ENCODE measurements around the gene APIP. TPM values are rescaled to one million over a fixed set of nuclear protein-coding genes. Genes with fewer than 3 reads are reported as not detected.
A peak's percentile ranks its signal among the peaks of the same experiment; 100 is the strongest.
"Not testable (repeated sequence)": the region's sequence is repeated elsewhere in the genome, so short reads cannot be mapped to it uniquely, and the experiment has no call there.

APIP gene
- total RNA-seq, 4 donors from 2014 or later = 30.0 to 36.9 (median 35.6) TPM

- WGBS = 97% methylated on average over 4 of the region's 4 CpGs
- no peak for DNase-seq (ENCODE audit: extremely low spot score)
- peaks cover 0 to 6% (median 0%) of the 10 kb centered on the region in 4 donors for H3K36me3 ChIP-seq
- no peaks in the 10 kb centered on the region for H3K27me3 ChIP-seq
- intact Hi-C loops (cut with DNase I) = loop anchor here (10.0 kb wide), 1 partner anchor 314 kb away; no protein-coding TSS in a partner anchor
- no peak overlapping the region for H3K27ac ChIP-seq (replicated peaks in 1 of 4)
- H3K9me3 ChIP-seq = no peaks in the 10 kb centered on the region
- H3K4me3 ChIP-seq = no peak overlapping the region
- H3K4me1 ChIP-seq = peaks cover 29 to 83% (median 62%) of the 10 kb centered on the region in 4 donors
- TF ChIP-seq CTCF (IDR thresholded peaks at IDR 0.05) (no peak), POLR2A (IDR thresholded peaks at IDR 0.05; ENCODE audit: low read depth) (no peak), POLR2AphosphoS5 (IDR thresholded peaks at IDR 0.05) (no peak), EP300 (IDR thresholded peaks at IDR 0.05) (no peak)
Observed at GRCh38 chr11:34921156-34921555, 5.0 kb upstream of the APIP start.

DNA sequence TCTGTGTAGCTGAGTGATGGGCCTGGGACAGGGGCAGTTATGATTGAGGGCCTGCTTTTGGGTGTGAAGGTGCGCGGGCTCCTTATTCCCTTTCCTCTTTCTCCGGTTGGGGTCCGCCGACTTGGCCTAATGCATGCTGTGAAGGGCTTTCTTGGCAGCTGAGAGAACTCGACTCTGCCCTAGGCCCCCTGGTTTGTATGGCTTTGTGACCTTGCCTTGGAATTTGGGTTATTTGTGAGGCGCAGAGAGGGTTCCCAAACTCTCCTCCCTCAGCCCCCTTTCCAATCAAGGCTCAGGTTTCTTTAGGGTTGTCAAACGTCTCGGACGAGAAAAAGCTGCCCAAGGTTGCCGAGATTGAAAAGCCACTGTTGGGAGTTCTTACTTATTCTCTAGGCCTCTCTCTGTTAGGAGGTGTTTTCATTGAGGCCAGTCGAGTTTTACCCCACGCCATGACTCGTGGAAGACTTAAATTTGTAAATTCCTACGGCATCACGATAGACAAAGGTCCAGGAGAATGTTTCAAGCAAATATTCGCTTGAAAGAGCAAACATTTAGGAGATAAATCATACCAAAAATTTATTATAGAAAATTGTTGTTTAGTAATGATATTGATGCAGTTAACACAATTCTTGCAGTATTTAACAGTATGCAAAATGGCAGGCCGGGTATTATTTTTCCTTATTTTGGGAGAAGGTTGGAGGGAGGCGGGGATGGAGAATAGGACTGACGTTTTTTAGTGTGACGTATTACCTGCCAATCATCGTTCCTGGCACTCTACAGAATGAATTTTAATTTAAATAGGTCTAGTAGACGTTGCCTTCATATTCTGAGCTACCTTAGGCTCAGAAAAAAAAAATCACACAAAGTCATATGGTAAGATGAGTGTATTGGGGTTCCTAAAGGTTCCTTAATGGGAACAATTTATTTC lies 928 bp upstream of the APIP start:
- peaks cover 0 to 14% (median 2%) of the 10 kb centered on the region in 4 donors for H3K36me3 ChIP-seq
- 17% methylated on average over 18 of the region's 23 CpGs for WGBS
- H3K27ac ChIP-seq (replicated peaks in 1 of 4) = peak overlapping the region; percentile 96 to 98 (median 97)
- no peak for DNase-seq (ENCODE audit: extremely low spot score)
- intact Hi-C loops (cut with DNase I) = no loop called here
- H3K9me3 ChIP-seq = no peaks in the 10 kb centered on the region
- TF ChIP-seq POLR2AphosphoS5 (IDR thresholded peaks at IDR 0.05) (no peak), POLR2A (IDR thresholded peaks at IDR 0.05; ENCODE audit: low read depth) (no peak), EP300 (IDR thresholded peaks at IDR 0.05) (no peak), CTCF (IDR thresholded peaks at IDR 0.05) (no peak)
- peak overlapping the region; percentile 75 to 91 (median 86) for H3K4me3 ChIP-seq
- no peaks in the 10 kb centered on the region for H3K27me3 ChIP-seq
- peaks cover 21 to 54% (median 44%) of the 10 kb centered on the region in 4 donors for H3K4me1 ChIP-seq

DNA sequence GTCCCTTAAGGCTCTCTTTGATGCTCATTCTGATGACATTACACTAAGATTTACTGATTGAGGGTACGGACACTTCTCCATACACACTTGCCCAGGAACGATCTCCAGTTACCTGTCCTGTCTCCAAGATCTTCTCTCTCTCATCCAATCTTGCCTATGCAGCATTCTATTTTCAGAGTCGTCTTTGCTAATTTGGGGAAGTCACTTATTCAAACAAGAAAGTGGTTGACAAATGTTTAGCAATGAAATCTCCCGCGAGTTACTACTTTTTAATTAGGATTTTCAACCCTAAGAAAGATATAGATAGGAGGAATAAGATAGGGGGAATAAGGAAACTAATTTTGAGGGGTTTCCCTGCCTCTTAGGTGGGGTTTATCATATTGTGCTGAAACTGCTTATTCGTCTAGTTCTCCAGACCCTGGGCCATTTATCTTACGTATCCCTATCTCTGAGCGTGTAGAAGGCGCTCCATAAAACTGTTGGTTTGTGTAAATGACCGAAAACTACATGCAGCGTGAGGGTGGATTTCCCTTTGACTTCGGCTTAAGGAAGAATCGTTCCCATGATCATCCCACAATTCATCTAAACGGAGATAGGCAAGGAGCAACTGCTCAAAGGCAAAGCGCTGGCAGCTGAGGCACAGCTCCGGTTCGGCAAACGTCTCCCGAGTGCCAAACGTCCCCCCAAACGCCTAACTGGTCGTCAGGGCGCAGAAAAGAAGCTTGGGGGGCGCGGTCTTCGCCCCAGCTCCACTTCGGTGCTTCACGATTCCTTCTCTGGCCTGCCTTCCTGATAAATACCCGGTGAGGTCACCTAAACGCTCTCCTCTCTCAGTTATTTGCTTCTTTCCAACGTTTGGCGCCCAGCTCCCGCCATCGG lies 804 bp downstream of the APIP start:
- H3K27ac ChIP-seq (replicated peaks in 1 of 4) = peak overlapping the region; percentile 96 to 98 (median 97)
- H3K27me3 ChIP-seq = no peaks in the 10 kb centered on the region
- no peaks in the 10 kb centered on the region for H3K9me3 ChIP-seq
- TF ChIP-seq CTCF (IDR thresholded peaks at IDR 0.05) = no peak
- peak in 1 of 2 donors; percentile 3 for TF ChIP-seq POLR2AphosphoS5 (IDR thresholded peaks at IDR 0.05)
- no peak for TF ChIP-seq EP300 (IDR thresholded peaks at IDR 0.05)
- intact Hi-C loops (cut with DNase I) = no loop called here
- peaks cover 21 to 43% (median 37%) of the 10 kb centered on the region in 4 donors for H3K4me1 ChIP-seq
- peaks cover 0 to 14% (median 2%) of the 10 kb centered on the region in 4 donors for H3K36me3 ChIP-seq
- H3K4me3 ChIP-seq = peak overlapping the region; percentile 75 to 91 (median 86)
- 7% methylated on average over 28 of the region's 34 CpGs for WGBS
- DNase-seq (ENCODE audit: extremely low spot score) = no peak

GRCh38 chr11:34913556-34913955 lies 2.6 kb downstream of the APIP start:
- H3K36me3 ChIP-seq; H3K9me3 ChIP-seq; H3K4me3 ChIP-seq; H3K27ac ChIP-seq (replicated peaks in 1 of 4); H3K27me3 ChIP-seq; intact Hi-C loops (cut with DNase I); DNase-seq (ENCODE audit: extremely low spot score): not testable (repeated sequence)
- WGBS = 92% methylated on average over 10 of the region's 10 CpGs
- peaks cover 16 to 27% (median 26%) of the 10 kb centered on the region in 4 donors for H3K4me1 ChIP-seq

DNA sequence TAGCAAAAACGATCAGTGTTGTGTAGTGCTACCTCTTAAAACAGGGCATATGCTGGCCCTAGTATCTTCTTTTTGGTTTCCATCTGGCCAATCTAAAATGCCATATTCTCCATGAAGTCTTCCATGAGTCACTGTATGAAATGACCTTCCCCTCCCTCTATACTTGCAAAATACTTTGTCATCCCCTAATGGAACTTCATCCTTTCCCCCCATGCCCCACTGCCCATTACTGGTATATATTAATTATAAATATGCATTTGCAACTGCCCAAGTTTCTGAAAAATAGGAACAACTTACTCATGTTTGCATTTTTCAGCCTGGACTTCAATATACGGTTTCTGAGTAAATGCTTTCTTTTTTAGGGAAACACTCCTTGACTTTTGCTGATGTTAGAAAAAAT lies 4.5 kb downstream of the APIP start:
- Histone ChIP-seq H3K9me3 (no peaks in the 10 kb centered on the region), H3K4me1 (peaks cover 0 to 14% (median 9%) of the 10 kb centered on the region in 4 donors), H3K27me3 (no peaks in the 10 kb centered on the region), H3K4me3 (no peak overlapping the region), H3K27ac (replicated peaks in 1 of 4) (no peak overlapping the region), H3K36me3 (peaks cover 0 to 9% (median 2%) of the 10 kb centered on the region in 4 donors)
- DNase-seq (ENCODE audit: extremely low spot score) = no peak
- WGBS = 81% methylated on average over 2 of the region's 2 CpGs
- no peak for TF ChIP-seq CTCF (IDR thresholded peaks at IDR 0.05)
- no peak for TF ChIP-seq EP300 (IDR thresholded peaks at IDR 0.05)
- TF ChIP-seq POLR2A (IDR thresholded peaks at IDR 0.05; ENCODE audit: low read depth) = no peak
- no peak for TF ChIP-seq POLR2AphosphoS5 (IDR thresholded peaks at IDR 0.05)
- intact Hi-C loops (cut with DNase I) = no loop called here
